HG03520 (cell line): ENCODE data around the gene HMGB4.

Experiments
- ATAC-seq: cut with Tn5 transposase; IDR thresholded peaks from one replicate; pipeline ENCODE4 v1.9.1; 2021; ENCODE audit warnings: mild to moderate bottlenecking, moderate library complexity; ENCODE audit not compliant: unreplicated experiment

The HMGB4 gene

DNA sequence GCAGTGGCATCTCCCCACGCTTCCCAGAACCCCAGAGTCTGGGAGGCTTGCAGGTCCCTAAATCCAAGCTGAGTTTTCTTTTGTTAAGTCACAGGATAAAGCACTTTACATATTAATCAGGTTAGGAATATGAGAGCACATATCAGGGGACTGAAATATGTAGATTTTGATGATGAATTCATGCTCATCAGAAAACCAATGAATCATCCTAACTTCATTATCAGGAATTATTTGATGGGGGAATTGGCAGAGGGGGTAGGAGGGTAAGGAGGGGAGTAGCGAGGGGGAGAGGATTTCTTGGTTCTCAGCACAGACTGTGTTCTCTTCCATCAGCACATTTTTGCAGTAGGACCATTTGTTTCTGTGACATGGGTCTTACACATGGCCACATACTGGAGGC lies 32.1 kb downstream of the HMGB4 start:
- no peak for ATAC-seq

DNA sequence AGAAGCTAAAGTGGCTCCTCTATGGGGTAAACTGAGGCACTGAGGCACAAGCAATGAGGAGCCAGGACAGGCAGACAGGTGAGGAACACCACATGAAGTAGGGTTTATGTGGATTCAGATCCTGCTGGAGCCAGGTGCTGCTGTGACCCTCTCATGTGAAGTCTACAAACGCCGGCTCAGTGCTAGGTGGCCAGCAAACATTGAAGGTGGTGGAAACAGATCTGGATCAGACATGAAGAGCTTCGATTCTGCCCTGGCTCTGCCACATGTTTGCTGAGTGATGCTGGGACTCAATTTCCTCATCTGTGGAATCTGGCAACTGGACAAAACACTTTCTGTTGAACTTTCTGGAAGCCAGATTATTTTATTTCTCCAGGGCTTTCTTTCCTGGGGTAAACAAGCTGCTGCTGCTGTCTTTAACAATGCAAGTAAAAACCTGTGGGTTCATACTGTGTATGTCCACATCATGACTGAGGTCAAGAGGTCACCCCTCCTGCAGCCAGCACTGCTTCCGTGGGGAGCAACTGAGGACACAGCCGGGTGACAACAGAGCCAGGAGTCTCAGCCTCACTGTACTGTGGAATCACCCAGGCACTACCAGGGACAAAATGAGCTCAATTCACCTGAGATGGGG lies 33.3 kb downstream of the HMGB4 start:
- ATAC-seq, result no peak

DNA sequence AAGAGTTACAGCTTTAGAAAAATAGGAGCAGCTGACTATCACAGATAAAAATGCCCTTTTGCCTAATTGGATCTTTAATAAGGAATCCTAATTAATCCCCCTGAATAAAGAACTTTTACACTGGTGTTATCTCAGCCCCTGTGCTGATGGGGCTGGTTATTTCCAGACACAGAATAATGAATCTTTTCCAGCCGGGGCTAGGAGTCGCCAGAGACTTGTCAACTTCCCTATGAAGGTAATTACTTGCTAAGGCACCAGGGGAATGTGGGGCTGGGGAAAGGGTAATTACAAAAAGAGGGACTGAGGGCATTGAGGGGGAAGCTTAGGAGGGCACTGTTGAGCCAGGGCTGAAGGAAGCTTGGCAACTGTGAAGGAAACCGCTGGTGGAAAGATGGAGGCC lies 34.5 kb downstream of the HMGB4 start:
- ATAC-seq, result no peak

DNA sequence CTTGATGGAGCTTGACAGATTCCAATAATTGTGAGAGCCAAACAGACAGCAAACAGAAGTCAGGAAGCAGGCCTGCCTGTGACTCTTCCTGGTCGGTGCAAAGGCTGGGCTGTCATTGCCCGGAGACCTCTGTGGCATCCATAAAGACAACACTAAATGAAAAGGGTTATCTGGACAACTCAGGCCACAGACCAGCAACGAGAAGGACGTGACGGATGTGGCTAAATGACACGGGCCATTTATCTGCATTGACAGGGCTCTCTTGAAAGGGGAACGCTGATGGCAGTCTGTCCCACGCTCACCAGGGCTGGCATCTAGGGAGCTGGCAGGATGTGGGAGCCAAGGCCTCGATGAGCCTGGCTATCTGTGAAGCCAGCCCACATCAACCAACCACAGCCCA lies 35.0 kb downstream of the HMGB4 start:
- ATAC-seq, result no peak

DNA sequence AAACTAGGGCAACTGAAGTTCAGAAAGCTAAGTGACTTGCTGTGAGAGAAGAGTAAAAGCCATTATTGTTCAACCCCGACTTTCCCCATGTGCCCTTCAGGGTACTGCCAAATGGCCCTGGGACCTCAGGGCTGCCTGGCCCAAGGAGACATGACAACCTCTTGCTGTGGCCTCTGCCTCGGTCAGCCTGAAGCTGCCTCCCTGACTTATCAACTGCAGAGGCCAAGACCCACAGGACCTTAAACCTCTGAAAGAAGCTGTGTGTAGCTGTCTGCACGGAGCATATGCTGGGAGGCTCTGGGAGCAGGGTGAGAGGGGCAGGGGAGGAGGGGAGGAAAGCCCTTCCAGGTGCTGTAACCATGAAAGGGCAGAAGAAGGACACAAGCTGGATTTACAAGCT lies 35.9 kb downstream of the HMGB4 start:
- no peak for ATAC-seq

DNA sequence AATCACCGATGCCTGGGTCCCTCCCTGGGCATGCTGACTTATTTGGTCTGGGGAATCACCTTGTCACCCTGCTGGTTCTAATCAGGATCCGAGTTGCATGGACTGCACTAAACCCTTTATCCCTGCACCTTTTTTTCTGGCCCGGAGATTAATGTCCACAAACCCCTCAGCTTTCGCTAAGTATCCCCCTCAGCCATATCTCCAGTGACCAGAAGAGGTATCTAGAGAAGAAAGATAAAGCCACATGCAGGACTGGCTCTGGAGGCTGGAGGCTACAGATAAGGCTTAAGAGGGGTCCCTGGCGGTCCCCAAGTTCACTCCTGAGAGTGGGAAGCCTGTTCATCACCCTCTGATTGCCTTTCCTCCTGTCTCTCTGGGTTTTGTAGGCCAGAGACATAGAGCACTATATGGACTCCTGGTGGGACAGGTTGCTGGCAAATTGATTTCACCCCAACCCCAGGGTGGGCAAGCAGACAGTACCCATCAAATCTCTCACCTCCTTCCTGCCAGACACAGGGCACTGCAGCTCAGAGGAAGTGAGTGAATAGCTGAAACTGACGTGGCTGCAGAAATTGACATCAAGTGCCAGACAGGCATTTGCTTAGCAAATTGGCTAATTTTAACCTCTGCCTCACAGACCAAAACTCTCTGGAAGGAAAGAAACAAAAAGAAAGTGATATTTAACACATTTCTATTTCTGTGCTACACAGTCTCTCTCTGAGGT lies 38.8 kb downstream of the HMGB4 start:
- peak; percentile 66 for ATAC-seq

DNA sequence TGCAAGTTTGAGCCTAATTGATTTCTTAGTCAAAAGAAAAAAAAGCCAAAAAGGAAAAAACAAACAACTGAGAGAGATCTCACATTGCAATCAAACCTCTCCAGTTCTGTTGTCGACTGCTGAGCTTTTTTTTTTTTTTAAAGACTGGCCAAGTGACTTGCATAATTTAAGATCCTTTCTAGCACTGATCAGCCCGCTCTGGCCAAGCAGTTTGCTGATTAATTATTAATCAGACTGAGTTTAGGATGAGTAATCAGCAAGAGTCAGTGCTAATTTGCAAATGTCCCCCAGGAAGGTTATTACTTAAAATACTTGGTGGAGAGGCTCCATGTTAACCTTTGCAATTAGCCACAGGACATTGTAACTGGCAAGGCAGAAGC lies 39.3 kb downstream of the HMGB4 start:
- peak; percentile 47 for ATAC-seq

DNA sequence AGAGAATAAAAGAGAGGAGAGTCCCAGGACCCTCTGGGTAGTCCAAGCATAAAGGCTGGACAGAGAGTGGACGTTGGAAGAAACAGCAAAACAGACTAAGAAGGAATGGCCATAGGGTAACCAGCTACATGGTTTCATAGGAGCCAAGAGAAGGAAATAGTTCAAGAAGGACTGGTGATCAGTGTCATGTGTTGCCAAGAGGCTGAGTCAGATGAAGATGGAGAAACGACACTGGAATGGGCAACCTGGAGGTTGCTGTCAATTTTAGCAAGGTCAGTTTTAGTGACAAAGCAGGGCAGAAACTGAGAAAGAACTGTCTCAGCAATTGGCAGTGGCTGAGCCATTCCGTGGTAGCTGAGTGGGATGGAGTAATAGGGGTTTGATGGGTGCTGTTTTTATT lies 41.4 kb downstream of the HMGB4 start:
- no peak for ATAC-seq

DNA sequence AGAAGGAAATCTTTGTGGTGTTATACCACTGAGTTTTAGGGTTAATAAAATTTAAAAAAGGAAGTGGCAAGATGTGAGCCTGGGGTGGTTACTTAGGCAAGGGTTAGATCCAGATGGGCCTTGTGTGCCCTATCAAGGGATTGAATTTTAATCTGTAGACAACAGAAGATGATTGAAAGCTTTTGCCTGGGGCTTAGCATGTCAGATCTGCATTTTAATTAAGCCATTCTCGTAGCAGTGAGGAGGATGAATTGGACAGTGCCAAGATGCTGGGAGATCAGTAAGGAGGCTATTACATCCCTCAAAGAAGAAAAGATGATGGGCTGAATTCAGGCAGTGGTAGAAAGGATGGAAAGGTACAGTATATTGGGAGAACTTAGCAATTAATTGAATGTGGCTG lies 42.3 kb downstream of the HMGB4 start:
- ATAC-seq, result no peak

DNA sequence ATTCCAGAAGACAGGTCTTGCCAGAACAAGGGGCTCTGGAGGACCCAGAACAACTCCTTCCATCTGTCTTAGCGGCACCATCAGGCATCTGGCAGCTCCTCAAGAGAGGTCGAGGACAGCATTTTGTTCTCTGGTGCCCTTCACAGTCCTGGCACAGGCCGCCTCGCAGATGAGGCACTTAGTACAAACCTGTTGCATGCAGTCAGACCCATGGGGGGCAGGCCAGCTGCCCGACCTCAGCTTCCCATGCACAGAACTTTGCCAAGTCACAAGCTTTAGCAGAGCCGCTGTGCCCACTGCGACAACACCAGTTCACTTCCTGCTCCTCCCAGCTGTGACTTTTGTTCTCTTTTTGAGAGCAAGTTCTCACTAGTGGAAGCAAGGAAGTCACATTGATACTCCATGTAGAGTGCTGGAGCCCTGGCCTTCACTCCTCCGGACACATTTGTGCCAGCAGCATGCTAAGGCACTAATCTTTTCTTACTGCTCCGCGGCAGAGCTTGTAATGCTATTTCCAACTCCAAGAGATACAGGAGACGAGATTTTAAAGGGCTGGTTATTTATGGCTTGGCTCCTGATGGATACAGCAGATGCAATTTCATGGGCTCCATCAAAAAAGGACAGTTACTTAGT lies 44.6 kb downstream of the HMGB4 start:
- no peak for ATAC-seq
